ENCODE results near the gene ATXN10. TPM values are rescaled to one million over a fixed set of nuclear protein-coding genes. Genes with fewer than 3 reads are reported as not detected.

Gene ATXN10
- total RNA-seq, 2 experiments from 2014 or later: 87.1 to 101 TPM

DNA sequence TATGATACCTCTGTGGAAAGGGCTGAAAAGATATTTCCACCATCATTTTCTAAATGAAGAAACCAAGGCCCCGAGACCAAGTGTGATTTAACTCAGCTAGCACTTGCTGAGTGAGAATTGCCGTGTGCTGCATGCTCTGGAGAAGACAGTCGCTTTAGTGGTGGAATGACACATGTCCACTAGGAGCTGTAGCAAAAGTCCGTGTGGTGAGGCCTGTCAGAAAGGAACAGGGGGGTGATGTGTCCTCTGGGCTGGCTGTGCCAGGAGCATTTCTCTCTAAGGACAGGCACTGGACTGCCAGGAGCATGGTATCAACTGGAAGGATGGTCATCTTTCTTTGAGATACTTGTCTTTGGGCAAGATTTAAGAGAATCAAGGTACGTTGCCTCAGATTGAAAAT is 72.8 kb downstream of the ATXN10 start:
- ChIA-PET CTCF (interaction anchor here (1.1 kb wide), 1 partner anchor 120 kb away, joined by 3 read pairs; no protein-coding TSS in a partner anchor), POLR2A (no interaction called here)
- Mint-ChIP-seq H3K27ac (no peak overlapping the region), H3K4me1 (peaks cover 4% of the 10 kb centered on the region), H3K9me3 (ENCODE audit: low read depth) (no peaks in the 10 kb centered on the region), H3K36me3 (ENCODE audit: low read depth) (peaks cover 31% of the 10 kb centered on the region), H3K27me3 (no peaks in the 10 kb centered on the region), H3K4me3 (no peak overlapping the region)
- ATAC-seq (no peak), DNase-seq (no peak)
- intact Hi-C loops (cut with DNase I, micrococcal nuclease): no loop called here

- Mint-ChIP-seq H3K27me3 (no peaks in the 10 kb centered on the region), H3K4me3 (no peak overlapping the region), H3K36me3 (ENCODE audit: low read depth) (peaks cover 7% of the 10 kb centered on the region), H3K9me3 (ENCODE audit: low read depth) (no peaks in the 10 kb centered on the region), H3K27ac (no peak overlapping the region), H3K4me1 (no peaks in the 10 kb centered on the region)
- ATAC-seq (no peak), DNase-seq (no peak)
- intact Hi-C loops (cut with DNase I, micrococcal nuclease): no loop called here
- ChIA-PET POLR2A (no interaction called here), CTCF (interaction anchor here (0.6 kb wide), 1 partner anchor 216 kb away, joined by 3 read pairs; no protein-coding TSS in a partner anchor)
These were observed 79.0 kb downstream of the ATXN10 start for GRCh38 chr22:45750626-45751025.

- ChIA-PET POLR2A (no interaction called here), CTCF (interaction anchor here (0.9 to 1.8 kb wide), 2 partner anchors 57 to 93 kb away, joined by 3 to 4 read pairs; no protein-coding TSS in a partner anchor)
- H3K27ac Mint-ChIP-seq: no peak overlapping the region
- no peak for ATAC-seq
- H3K27me3 Mint-ChIP-seq: no peaks in the 10 kb centered on the region
- no peaks in the 10 kb centered on the region for H3K4me1 Mint-ChIP-seq
- H3K4me3 Mint-ChIP-seq: no peak overlapping the region
- DNase-seq: no peak
- intact Hi-C loops (cut with DNase I, micrococcal nuclease): no loop called here
- H3K9me3 Mint-ChIP-seq (ENCODE audit: low read depth): no peaks in the 10 kb centered on the region
- H3K36me3 Mint-ChIP-seq (ENCODE audit: low read depth): peaks cover 10% of the 10 kb centered on the region
These were observed 80.4 kb downstream of the ATXN10 start for GRCh38 chr22:45752036-45752435.

- Mint-ChIP-seq H3K27ac (no peak overlapping the region), H3K4me1 (no peaks in the 10 kb centered on the region), H3K4me3 (no peak overlapping the region), H3K27me3 (no peaks in the 10 kb centered on the region), H3K36me3 (ENCODE audit: low read depth) (peaks cover 9% of the 10 kb centered on the region), H3K9me3 (ENCODE audit: low read depth) (no peaks in the 10 kb centered on the region)
- ChIA-PET POLR2A (no interaction called here), CTCF (no interaction called here)
- ATAC-seq (no peak), DNase-seq (no peak)
- intact Hi-C loops (cut with DNase I, micrococcal nuclease): no loop called here
These were observed 83.2 kb downstream of the ATXN10 start for GRCh38 chr22:45754822-45755221.

GRCh38 chr22:45756558-45756957 is 84.9 kb downstream of the ATXN10 start:
- Mint-ChIP-seq H3K4me1 (no peaks in the 10 kb centered on the region), H3K36me3 (ENCODE audit: low read depth) (peaks cover 9% of the 10 kb centered on the region), H3K27ac (no peak overlapping the region), H3K9me3 (ENCODE audit: low read depth) (no peaks in the 10 kb centered on the region), H3K4me3 (no peak overlapping the region), H3K27me3 (no peaks in the 10 kb centered on the region)
- ATAC-seq (no peak), DNase-seq (no peak)
- CTCF ChIA-PET: no interaction called here
- POLR2A ChIA-PET: no interaction called here
- intact Hi-C loops (cut with DNase I, micrococcal nuclease): no loop called here

DNA sequence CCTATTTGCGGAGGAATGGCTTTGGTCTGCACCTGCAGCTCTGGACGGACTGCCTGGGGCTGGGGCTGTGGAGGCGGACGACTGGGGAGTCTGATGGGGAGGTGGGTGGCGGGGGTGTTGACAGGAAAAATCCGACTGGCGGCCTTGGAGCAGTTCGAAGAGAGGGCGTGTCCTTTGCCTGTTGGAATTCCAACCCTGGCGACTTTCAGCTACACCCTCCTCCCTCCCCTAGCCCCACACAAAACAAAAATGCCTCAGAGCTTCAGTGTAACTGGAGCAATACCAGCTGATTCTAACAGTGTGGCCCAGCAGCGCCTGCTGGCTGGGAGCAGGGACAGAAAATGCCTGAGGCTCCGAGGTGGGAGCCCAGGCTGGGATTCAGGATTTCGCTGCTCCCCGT is 85.4 kb downstream of the ATXN10 start:
- H3K27ac Mint-ChIP-seq: no peak overlapping the region
- H3K36me3 Mint-ChIP-seq (ENCODE audit: low read depth): peaks cover 9% of the 10 kb centered on the region
- intact Hi-C loops (cut with DNase I, micrococcal nuclease): no loop called here
- ChIA-PET POLR2A (no interaction called here), CTCF (no interaction called here)
- DNase-seq (no peak), ATAC-seq (no peak)
- no peaks in the 10 kb centered on the region for H3K4me1 Mint-ChIP-seq
- H3K4me3 Mint-ChIP-seq: no peak overlapping the region
- no peaks in the 10 kb centered on the region for H3K9me3 Mint-ChIP-seq (ENCODE audit: low read depth)
- H3K27me3 Mint-ChIP-seq: no peaks in the 10 kb centered on the region

GRCh38 chr22:45757936-45758335 is 86.3 kb downstream of the ATXN10 start:
- ChIA-PET CTCF (interaction anchor here (0.6 kb wide), 1 partner anchor 1153 kb away, joined by 4 read pairs; no protein-coding TSS in a partner anchor), POLR2A (no interaction called here)
- Mint-ChIP-seq H3K36me3 (ENCODE audit: low read depth) (peaks cover 7% of the 10 kb centered on the region), H3K4me3 (no peak overlapping the region), H3K4me1 (no peaks in the 10 kb centered on the region), H3K9me3 (ENCODE audit: low read depth) (no peaks in the 10 kb centered on the region), H3K27me3 (no peaks in the 10 kb centered on the region), H3K27ac (no peak overlapping the region)
- no peak for DNase-seq
- intact Hi-C loops (cut with DNase I, micrococcal nuclease): no loop called here
- ATAC-seq: no peak

- Mint-ChIP-seq H3K4me3 (no peak overlapping the region), H3K4me1 (peaks cover 2% of the 10 kb centered on the region), H3K36me3 (ENCODE audit: low read depth) (peaks cover 5% of the 10 kb centered on the region), H3K27ac (no peak overlapping the region), H3K9me3 (ENCODE audit: low read depth) (no peaks in the 10 kb centered on the region), H3K27me3 (no peaks in the 10 kb centered on the region)
- CTCF ChIA-PET: interaction anchor here (0.6 kb wide), 1 partner anchor 1153 kb away, joined by 4 read pairs; no protein-coding TSS in a partner anchor
- ATAC-seq (no peak), DNase-seq (no peak)
- POLR2A ChIA-PET: no interaction called here
- intact Hi-C loops (cut with DNase I, micrococcal nuclease): no loop called here
These were observed 87.0 kb downstream of the ATXN10 start for GRCh38 chr22:45758603-45759002.

GRCh38 chr22:45760682-45761081 is 89.0 kb downstream of the ATXN10 start:
- H3K27me3 Mint-ChIP-seq: no peaks in the 10 kb centered on the region
- intact Hi-C loops (cut with DNase I, micrococcal nuclease): no loop called here
- ChIA-PET CTCF (interaction anchor here (0.6 kb wide), 1 partner anchor 21 kb away, joined by 4 read pairs; no protein-coding TSS in a partner anchor), POLR2A (no interaction called here)
- peaks cover 6% of the 10 kb centered on the region for H3K36me3 Mint-ChIP-seq (ENCODE audit: low read depth)
- no peak overlapping the region for H3K4me3 Mint-ChIP-seq
- DNase-seq (no peak), ATAC-seq (no peak)
- no peak overlapping the region for H3K27ac Mint-ChIP-seq
- peaks cover 6% of the 10 kb centered on the region for H3K4me1 Mint-ChIP-seq
- H3K9me3 Mint-ChIP-seq (ENCODE audit: low read depth): no peaks in the 10 kb centered on the region

DNA sequence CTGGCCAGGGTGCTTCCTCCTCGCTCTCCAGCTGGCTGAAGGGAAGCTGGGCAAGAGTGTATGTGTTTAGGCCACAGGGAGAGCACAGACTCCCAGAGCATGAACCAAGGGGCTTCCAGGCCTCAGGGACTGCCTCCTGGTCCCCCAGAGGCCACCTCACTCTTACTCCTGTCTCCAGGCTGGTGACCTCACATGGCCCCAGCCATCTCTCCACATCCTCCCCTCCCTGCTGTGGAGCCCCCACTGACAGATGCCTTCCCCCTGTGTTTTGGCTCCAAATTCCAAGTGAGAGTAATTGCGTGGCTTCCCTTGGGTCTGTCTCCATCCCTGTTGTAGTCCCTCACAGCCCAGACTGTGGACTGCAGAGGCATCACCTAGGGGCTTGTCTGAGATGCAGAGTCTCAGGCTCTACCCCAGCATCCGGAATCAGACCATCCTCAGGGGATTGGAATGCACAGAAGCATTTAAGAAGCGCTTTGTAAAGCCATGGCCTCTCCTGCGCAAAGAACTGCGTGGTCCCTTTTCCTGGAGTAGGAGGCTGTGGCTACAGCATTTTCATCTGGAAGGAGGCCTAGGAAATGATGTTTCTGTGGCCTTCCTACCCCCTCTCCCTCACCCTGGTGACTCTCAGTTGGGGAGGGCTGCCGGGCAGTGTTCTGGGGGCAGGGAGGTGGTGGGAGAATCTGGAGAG is 91.1 kb downstream of the ATXN10 start:
- intact Hi-C loops (cut with DNase I, micrococcal nuclease): no loop called here

DNA sequence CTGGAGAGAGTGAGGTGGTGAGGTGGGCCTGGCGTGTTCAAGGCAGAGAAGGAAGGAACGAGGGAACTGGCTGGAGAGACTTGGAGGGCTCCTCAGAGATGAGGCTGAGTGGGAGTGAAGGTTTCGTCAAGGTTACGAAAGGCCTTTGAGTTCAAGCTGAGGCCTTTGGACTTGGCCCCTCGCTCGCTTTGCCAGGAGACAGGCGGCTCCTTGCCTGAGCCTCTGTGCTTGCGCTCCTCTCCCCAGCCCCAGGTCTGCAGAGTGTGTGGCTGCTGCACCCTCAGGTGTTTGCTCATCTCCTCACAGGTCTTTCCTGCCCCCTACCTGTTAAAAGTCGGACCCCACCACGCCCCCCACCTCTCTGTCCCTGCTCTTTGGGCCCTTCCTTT is 91.6 kb downstream of the ATXN10 start:
- DNase-seq (no peak), ATAC-seq (no peak)
- Mint-ChIP-seq H3K4me3 (no peak overlapping the region), H3K4me1 (peaks cover 6% of the 10 kb centered on the region), H3K36me3 (ENCODE audit: low read depth) (peaks cover 8% of the 10 kb centered on the region), H3K27me3 (no peaks in the 10 kb centered on the region), H3K27ac (no peak overlapping the region), H3K9me3 (ENCODE audit: low read depth) (no peaks in the 10 kb centered on the region)
- POLR2A ChIA-PET: no interaction called here
- CTCF ChIA-PET: no interaction called here
- intact Hi-C loops (cut with DNase I, micrococcal nuclease): no loop called here

More for the DNA sequence above, 91.1 kb downstream of the ATXN10 start:
- DNase-seq: no peak
- no peaks in the 10 kb centered on the region for H3K9me3 Mint-ChIP-seq (ENCODE audit: low read depth)
- ChIA-PET CTCF (interaction anchor here (0.8 kb wide), 1 partner anchor 14 kb away, joined by 5 read pairs; no protein-coding TSS in a partner anchor), POLR2A (no interaction called here)
- no peaks in the 10 kb centered on the region for H3K27me3 Mint-ChIP-seq
- no peak overlapping the region for H3K4me3 Mint-ChIP-seq
- no peak overlapping the region for H3K27ac Mint-ChIP-seq
- H3K4me1 Mint-ChIP-seq: peaks cover 6% of the 10 kb centered on the region
- no peak for ATAC-seq
- H3K36me3 Mint-ChIP-seq (ENCODE audit: low read depth): peaks cover 7% of the 10 kb centered on the region

DNA sequence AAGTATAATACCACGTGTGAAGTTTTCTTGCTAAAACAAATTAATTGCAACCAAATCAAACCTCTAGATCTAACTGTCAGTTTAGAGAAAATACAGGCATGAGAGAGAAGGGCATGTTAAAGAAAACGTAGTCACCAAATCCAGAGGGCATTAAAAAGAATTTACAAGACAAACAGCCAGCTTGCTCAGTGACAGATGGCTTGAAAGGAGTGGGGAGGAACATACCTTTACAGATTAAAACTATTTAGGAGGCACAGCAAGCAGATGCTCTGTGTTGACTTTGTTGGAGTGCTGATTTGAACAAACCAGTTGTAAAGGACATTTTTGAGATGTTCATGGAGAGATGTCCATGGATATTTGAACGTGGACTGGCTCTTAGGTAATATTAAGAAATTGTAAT is 96.9 kb downstream of the ATXN10 start:
- Mint-ChIP-seq H3K4me1 (peaks cover 13% of the 10 kb centered on the region), H3K9me3 (ENCODE audit: low read depth) (no peaks in the 10 kb centered on the region), H3K4me3 (no peak overlapping the region), H3K27me3 (no peaks in the 10 kb centered on the region), H3K36me3 (ENCODE audit: low read depth) (peaks cover 34% of the 10 kb centered on the region), H3K27ac (no peak overlapping the region)
- ATAC-seq: no peak
- intact Hi-C loops (cut with DNase I, micrococcal nuclease): no loop called here
- POLR2A ChIA-PET: interaction anchor here (0.7 kb wide), 1 partner anchor 126 kb away, joined by 3 read pairs; no protein-coding TSS in a partner anchor
- DNase-seq: no peak
- CTCF ChIA-PET: no interaction called here

Measured in activated CD4-positive, alpha-beta T cell treated with anti-CD3 and anti-CD28 coated beads for 36 hours (primary cell).